Heart left ventricle (tissue), 16 donors: Measurements from ENCODE around the gene GAMT. TPM values are rescaled to one million over a fixed set of nuclear protein-coding genes. Genes with fewer than 3 reads are reported as not detected.
A peak's percentile ranks its signal among the peaks of the same experiment; 100 is the strongest.

Source experiments
- ATAC-seq, 4 donors: fragments of 200-7000 bp; cut with Tn5 transposase; one replicate each; pipeline ENCODE4 v1.9.1; 2020 to 2022; ENCODE audit warnings: moderate library complexity in 4 of 4, mild to moderate bottlenecking in 3 of 4, moderate number of reproducible peaks in 1 of 4
- DNase-seq, 5 donors: peaks; one replicate each; pipeline ENCODE4 v3.0.0-alpha.2; 2020
- H3K27ac ChIP-seq, 12 donors: fragments of 200-600 bp; sonication (generic) in 4 of 12; one replicate each; pipeline versions ENCODE4 v1.5.0 to v1.8.0; 2016 to 2022; ENCODE audit warnings: mild to moderate bottlenecking in 2 of 12
- H3K27me3 ChIP-seq, 9 donors: fragments of 200-600 bp; sonication (generic) in 2 of 9; one replicate each; pipeline versions ENCODE4 v1.5.1 to v1.8.0; 2016 to 2022; ENCODE audit warnings: mild to moderate bottlenecking in 3 of 9
- H3K36me3 ChIP-seq, 9 donors: fragments of 200-600 bp; sonication (generic) in 2 of 9; one replicate each; pipeline versions ENCODE4 v1.5.0 to v1.8.0; 2018 to 2022; ENCODE audit warnings: mild to moderate bottlenecking in 2 of 9
- H3K4me1 ChIP-seq, 12 donors: fragments of 200-600 bp; sonication (generic) in 4 of 12; one replicate each; pipeline versions ENCODE4 v1.5.0 to v1.8.0; 2016 to 2022; ENCODE audit warnings: mild to moderate bottlenecking in 3 of 12
- H3K4me3 ChIP-seq, 12 donors: fragments of 200-600 bp; sonication (generic) in 4 of 12; one replicate each; pipeline versions ENCODE4 v1.5.0 to v1.8.0; 2017 to 2022; ENCODE audit warnings: mild to moderate bottlenecking in 9 of 12, moderate library complexity in 4 of 12
- H3K9me3 ChIP-seq, 12 donors: fragments of 200-600 bp; sonication (generic) in 4 of 12; one replicate each; pipeline versions ENCODE4 v1.5.0 to v1.8.0; 2016 to 2022; ENCODE audit warnings: mild to moderate bottlenecking in 1 of 12
- CTCF ChIP-seq, 12 donors: fragments of 200-600 bp; sonication (generic) in 4 of 12; IDR thresholded peaks; one replicate each; pipeline versions ENCODE4 v1.5.0 to v1.8.0; 2018 to 2022; ENCODE audit warnings: antibody characterized with exemption in 12 of 12, mild to moderate bottlenecking in 5 of 12
- POLR2A ChIP-seq, 2 donors: fragments of 450-650 bp; IDR thresholded peaks; one replicate each; pipeline ENCODE4 v1.6.1; 2017; ENCODE audit warnings: antibody characterized with exemption in 2 of 2, mild to moderate bottlenecking in 2 of 2, moderate library complexity in 2 of 2
- WGBS, 4 donors: extraction: QIAGEN DNeasy Blood & Tissue Kit in 2 of 4; methylation state at CpG; one replicate each; pipeline versions ENCODE4 v1.1.5 to v1.1.7; 2013 to 2018; 5-methylcytosine and 5-hydroxymethylcytosine counted together
- intact Hi-C, 10 donors: fragments of 100-400 bp; cut with DNase I; formaldehyde crosslinking; loops; one replicate each; pipeline versions ENCODE4 v1.11.1 to v1.14.2; 2022
- polyA plus RNA-seq, 2 donors: library from polyadenylated mRNA; stranded (reverse); fragments of 200-250 nt; gene quantifications; one replicate each; pipeline ENCODE4 v1.2.3, GENCODE V29; 2013
- total RNA-seq, 9 donors: library from RNA; depleted of rRNA in 2 of 9; stranded (reverse); fragments of >200 nt in 2 of 9; fragmentation: NEBNext Ultra II Directional in 3 of 9; extraction: Animal tissue kit (Norgen Biotek cat#: 25700) in 3 of 9; gene quantifications; one replicate each; pipeline versions ENCODE4 v1.1.0 to v1.2.4, GENCODE V29; 2016 to 2023
- donor health status: ischemic (EF 13 %, LVEDD 7.1; RV severe dilation, severe dysfunction).
- donor health status: healthy with polysubstance abuse.
- donor health status: DM: no; HTN: yes; CAD: no.
- donor health status: DM: no; HTN: no; CAD: no.
- donor health status: ischemic (EF 25% LVEDD 6.9; RV normal size, moderate dysfunction).
- donor health status: ischemic (EF 25% LVEDD 5.7; RV mildly dilated, moderate dysfunction).
- donor health status: healthy.
- donor health status: DM: yes; HTN: yes; CAD: no.
- donor health status: ischemic (EF 35%, LVEDD 5.7; RV mildly dilated, moderate dysfunction).
- donor health status: nonischemic (EF 11% LVEDD 7.7; RV severe dilation, severe dysfunction).
- donor health status: DM: yes; HTN: yes; CAD: no.
- donor health status: PGD.
- donor health status: ischemic (EF 29% LVEDD 5.4; RV normal size, mild dysfunction).
- donor health status: nonischemic (EF 23%, LVEDD 6.1; RV moderate dilation, normal function).

GAMT gene
- total and polyA plus RNA-seq, 11 donors, result 21.9 to 180 (median 62.5) TPM

- Histone ChIP-seq H3K36me3 (peaks cover 0 to 43% (median 31%) of the 10 kb centered on the region in 9 donors), H3K27me3 (peaks cover 0 to 7% (median 0%) of the 10 kb centered on the region in 9 donors), H3K4me3 (peak overlapping the region in 1 of 12 donors; percentile 7), H3K9me3 (no peaks in the 10 kb centered on the region), H3K4me1 (peaks cover 7 to 46% (median 27%) of the 10 kb centered on the region in 12 donors), H3K27ac (peak overlapping the region in 3 of 12 donors; percentile 9 to 27 (median 14))
- DNase-seq (no peak), ATAC-seq (peak; percentile 2 to 44 (median 21))
- intact Hi-C loops, result loop anchor here in 1 of 10 donors (10.0 kb wide), 1 partner anchor 121 kb away; the partner anchor contains the start of gene FAM174C
- no peak for TF ChIP-seq POLR2A (IDR thresholded peaks at IDR 0.05)
- TF ChIP-seq CTCF (IDR thresholded peaks at IDR 0.05), result no peak
- WGBS, 4 donors, result 17 to 44% (median 22%) methylated on average over 12 to 25 of the region's 25 CpGs
Observed at GRCh38 chr19:1396019-1396767, 5.1 kb downstream of the GAMT start.

- TF ChIP-seq CTCF (IDR thresholded peaks at IDR 0.05) (no peak), POLR2A (IDR thresholded peaks at IDR 0.05) (no peak)
- Histone ChIP-seq H3K4me1 (peaks cover 4 to 38% (median 20%) of the 10 kb centered on the region in 12 donors), H3K36me3 (peaks cover 0 to 51% (median 39%) of the 10 kb centered on the region in 9 donors), H3K9me3 (no peaks in the 10 kb centered on the region), H3K27ac (no peak overlapping the region), H3K4me3 (no peak overlapping the region), H3K27me3 (no peaks in the 10 kb centered on the region)
- peak in 1 of 5 donors; percentile 70 for DNase-seq
- intact Hi-C loops, result loop anchor here in 1 of 10 donors (10.0 kb wide), 1 partner anchor 121 kb away; the partner anchor contains the start of gene FAM174C
- peak in 3 of 4 donors; percentile 1 to 8 (median 6) for ATAC-seq
- WGBS, 4 donors, result 68 to 89% (median 79%) methylated on average over 24 to 52 of the region's 52 CpGs
Observed at GRCh38 chr19:1395194-1396018, 5.9 kb downstream of the GAMT start.

- WGBS, 4 donors, result 72 to 78% (median 76%) methylated on average over 30 to 43 of the region's 43 CpGs
- Histone ChIP-seq H3K9me3 (no peaks in the 10 kb centered on the region), H3K36me3 (peaks cover under 1 to 60% (median 48%) of the 10 kb centered on the region in 9 donors), H3K4me3 (no peak overlapping the region), H3K4me1 (peaks cover 4 to 29% (median 18%) of the 10 kb centered on the region in 12 donors), H3K27me3 (no peaks in the 10 kb centered on the region), H3K27ac (no peak overlapping the region)
- ATAC-seq, result peak in 3 of 4 donors; percentile 2 to 18 (median 4)
- peak in 1 of 5 donors; percentile 29 for DNase-seq
- TF ChIP-seq CTCF (IDR thresholded peaks at IDR 0.05), result no peak
- no peak for TF ChIP-seq POLR2A (IDR thresholded peaks at IDR 0.05)
- intact Hi-C loops, result loop anchor here in 1 of 10 donors (10.0 kb wide), 1 partner anchor 120 kb away; the partner anchor contains the start of gene FAM174C
Observed at GRCh38 chr19:1394252-1395193, 6.8 kb downstream of the GAMT start.
